ENCODE data around the gene ALDH5A1.

DNA sequence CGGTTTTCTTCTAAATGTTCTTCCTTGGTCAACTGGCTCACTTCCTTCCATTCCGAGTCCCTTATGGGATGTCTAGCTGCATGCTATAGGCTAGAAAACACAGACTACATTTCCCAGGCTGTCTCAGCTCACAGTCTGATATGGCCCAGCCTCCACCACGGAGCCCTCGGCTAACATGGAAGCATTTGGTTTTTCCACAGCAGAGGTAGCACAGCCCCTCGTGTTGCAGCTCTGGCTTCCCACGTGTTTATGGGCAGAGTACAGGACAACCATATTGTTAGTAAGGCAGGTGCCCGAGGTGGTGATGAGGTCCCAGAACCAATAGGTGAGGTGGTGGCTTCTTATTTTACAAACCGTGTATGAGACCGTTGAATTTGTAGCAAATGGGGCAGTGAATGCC is 14.1 kb upstream of the ALDH5A1 start:
- TF ChIP-seq, protein P1, sequence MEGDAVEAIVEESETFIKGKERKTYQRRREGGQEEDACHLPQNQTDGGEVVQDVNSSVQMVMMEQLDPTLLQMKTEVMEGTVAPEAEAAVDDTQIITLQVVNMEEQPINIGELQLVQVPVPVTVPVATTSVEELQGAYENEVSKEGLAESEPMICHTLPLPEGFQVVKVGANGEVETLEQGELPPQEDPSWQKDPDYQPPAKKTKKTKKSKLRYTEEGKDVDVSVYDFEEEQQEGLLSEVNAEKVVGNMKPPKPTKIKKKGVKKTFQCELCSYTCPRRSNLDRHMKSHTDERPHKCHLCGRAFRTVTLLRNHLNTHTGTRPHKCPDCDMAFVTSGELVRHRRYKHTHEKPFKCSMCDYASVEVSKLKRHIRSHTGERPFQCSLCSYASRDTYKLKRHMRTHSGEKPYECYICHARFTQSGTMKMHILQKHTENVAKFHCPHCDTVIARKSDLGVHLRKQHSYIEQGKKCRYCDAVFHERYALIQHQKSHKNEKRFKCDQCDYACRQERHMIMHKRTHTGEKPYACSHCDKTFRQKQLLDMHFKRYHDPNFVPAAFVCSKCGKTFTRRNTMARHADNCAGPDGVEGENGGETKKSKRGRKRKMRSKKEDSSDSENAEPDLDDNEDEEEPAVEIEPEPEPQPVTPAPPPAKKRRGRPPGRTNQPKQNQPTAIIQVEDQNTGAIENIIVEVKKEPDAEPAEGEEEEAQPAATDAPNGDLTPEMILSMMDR (IDR thresholded peaks at IDR 0.05) = no peak
- TF ChIP-seq POLR2A (IDR thresholded peaks at IDR 0.05) (no peak), POLR2AphosphoS5 (IDR thresholded peaks at IDR 0.05) (no peak), EP300 (IDR thresholded peaks at IDR 0.05) (no peak)
